IPS-18a (cell line): ENCODE measurements around the gene GDAP1L1.
"Not testable (repeated sequence)": the region's sequence is repeated elsewhere in the genome, so short reads cannot be mapped to it uniquely, and the experiment has no call there.

Experiments used
- H3K27ac ChIP-seq: one replicate; pipeline ENCODE4 v1.5.1; 2013; ENCODE audit warnings: low read length
- H3K27me3 ChIP-seq: one replicate; pipeline ENCODE4 v1.6.1; 2013; ENCODE audit warnings: mild to moderate bottlenecking, low read length; ENCODE audit not compliant: control insufficient read depth, insufficient read depth
- H3K36me3 ChIP-seq: one replicate; pipeline ENCODE4 v1.6.1; 2013; ENCODE audit warnings: low read depth, low read length; ENCODE audit not compliant: control insufficient read depth
- H3K4me1 ChIP-seq: one replicate; pipeline ENCODE4 v1.6.1; 2013; ENCODE audit warnings: low read depth, low read length; ENCODE audit not compliant: control insufficient read depth
- H3K4me3 ChIP-seq: one replicate; pipeline ENCODE4 v1.5.1; 2013; ENCODE audit warnings: low read length
- H3K9ac ChIP-seq: one replicate; pipeline ENCODE4 v1.6.1; 2013; ENCODE audit warnings: mild to moderate bottlenecking, low read length, moderate library complexity
- H3K9me3 ChIP-seq: one replicate; pipeline ENCODE4 v1.6.1; 2013; ENCODE audit warnings: low read depth, low read length; ENCODE audit not compliant: control insufficient read depth

Gene GDAP1L1

DNA sequence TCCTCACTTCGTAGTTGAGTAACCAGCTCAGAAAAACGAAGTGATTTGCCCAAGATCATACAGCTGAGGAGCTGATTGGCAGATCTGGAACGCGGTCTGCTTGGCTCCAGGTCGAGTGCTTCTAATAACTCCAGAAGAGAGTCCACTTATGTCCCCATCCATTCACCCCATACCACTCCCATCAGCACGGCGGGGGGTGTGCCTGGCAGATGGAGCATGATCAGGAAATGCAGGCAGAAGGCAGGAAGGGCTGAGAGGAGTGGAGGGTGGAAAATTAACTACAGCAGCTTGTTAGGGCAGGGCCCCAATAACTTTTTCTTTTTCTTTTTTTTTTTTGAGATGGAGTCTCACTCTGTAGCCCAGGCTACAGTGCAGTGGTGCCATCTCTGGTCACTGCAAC lies 48.9 kb downstream of the GDAP1L1 start:
- Histone ChIP-seq H3K4me3 (no peak overlapping the region), H3K9me3 (no peaks in the 10 kb centered on the region), H3K36me3 (no peaks in the 10 kb centered on the region)

DNA sequence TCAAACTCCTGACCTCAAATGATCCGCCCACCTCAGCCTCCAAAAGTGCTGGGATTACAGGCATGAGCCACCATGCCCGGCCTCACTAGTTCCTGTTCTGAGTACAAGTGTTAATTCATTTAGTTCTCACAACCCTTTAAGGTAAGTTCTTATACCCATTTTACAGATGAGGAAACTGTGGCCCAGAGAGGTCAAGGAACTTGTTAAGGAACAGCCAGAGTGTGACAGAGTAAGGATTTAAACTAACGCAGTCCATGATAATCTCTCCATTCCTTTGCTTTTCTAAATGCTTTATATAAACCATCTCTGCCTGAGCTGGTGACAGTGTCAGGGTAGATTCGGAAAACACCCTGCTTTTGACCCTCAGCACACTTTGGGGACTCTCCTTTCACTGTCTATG lies 50.6 kb downstream of the GDAP1L1 start:
- no peak overlapping the region for H3K9ac ChIP-seq
- no peak overlapping the region for H3K4me3 ChIP-seq
- no peaks in the 10 kb centered on the region for H3K4me1 ChIP-seq
- H3K36me3 ChIP-seq = no peaks in the 10 kb centered on the region
- H3K9me3 ChIP-seq = no peaks in the 10 kb centered on the region
- H3K27me3 ChIP-seq = no peaks in the 10 kb centered on the region
- H3K27ac ChIP-seq = no peak overlapping the region

More for the DNA sequence above, 48.9 kb downstream of the GDAP1L1 start:
- Histone ChIP-seq H3K27me3 (no peaks in the 10 kb centered on the region), H3K27ac (no peak overlapping the region), H3K9ac (no peak overlapping the region), H3K4me1 (no peaks in the 10 kb centered on the region)

DNA sequence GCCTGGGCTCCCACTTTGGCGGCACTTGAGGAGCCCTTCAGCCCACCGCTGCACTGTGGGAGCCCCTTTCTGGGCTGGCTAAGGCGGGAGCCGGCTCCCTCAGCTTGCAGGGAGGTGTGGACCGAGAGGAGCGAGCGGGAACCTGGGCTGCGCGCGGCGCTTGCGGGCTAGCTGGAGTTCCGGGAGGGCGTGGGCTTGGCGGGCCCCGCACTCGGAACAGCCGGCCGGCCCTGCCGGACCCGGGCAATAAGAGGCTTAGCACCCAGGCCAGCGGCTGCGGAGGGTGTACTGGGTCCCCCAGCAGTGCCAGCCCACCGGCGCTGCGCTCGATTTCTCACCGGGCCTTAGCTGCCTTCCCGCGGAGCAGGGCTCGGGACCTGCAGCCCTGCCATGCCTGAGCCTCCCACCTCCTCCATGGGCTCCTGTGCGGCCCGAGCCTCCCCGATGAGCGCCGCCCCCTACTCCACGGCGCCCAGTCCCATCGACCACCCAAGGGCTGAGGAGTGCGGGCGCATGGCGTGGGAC lies 52.0 kb downstream of the GDAP1L1 start:
- not testable (repeated sequence) for H3K4me1 ChIP-seq, H3K4me3 ChIP-seq, H3K9me3 ChIP-seq, H3K9ac ChIP-seq, H3K27ac ChIP-seq, H3K36me3 ChIP-seq, H3K27me3 ChIP-seq

DNA sequence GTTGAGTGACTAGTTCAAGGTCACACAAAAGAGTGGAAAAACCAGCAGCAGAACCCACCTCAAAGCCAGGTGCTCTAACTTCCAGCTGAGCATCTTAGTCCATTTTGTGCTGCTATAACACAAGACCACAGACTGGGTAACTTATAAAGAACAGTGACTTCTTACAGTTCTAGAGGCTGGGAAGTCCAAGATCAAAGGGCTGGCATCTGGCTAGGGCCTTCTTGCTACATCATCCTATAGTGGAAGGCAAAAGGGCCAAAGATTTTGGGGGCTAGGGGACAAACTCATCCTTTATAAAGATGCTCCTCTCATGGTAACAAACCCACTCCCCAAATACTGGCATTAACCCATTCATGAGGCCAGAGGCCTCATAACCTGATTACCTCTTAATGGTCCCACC lies 54.2 kb downstream of the GDAP1L1 start:
- H3K27me3 ChIP-seq = no peaks in the 10 kb centered on the region
- H3K27ac ChIP-seq = no peak overlapping the region
- H3K4me1 ChIP-seq = no peaks in the 10 kb centered on the region
- H3K9ac ChIP-seq = no peak overlapping the region
- H3K9me3 ChIP-seq = no peaks in the 10 kb centered on the region
- no peaks in the 10 kb centered on the region for H3K36me3 ChIP-seq
- H3K4me3 ChIP-seq = no peak overlapping the region

DNA sequence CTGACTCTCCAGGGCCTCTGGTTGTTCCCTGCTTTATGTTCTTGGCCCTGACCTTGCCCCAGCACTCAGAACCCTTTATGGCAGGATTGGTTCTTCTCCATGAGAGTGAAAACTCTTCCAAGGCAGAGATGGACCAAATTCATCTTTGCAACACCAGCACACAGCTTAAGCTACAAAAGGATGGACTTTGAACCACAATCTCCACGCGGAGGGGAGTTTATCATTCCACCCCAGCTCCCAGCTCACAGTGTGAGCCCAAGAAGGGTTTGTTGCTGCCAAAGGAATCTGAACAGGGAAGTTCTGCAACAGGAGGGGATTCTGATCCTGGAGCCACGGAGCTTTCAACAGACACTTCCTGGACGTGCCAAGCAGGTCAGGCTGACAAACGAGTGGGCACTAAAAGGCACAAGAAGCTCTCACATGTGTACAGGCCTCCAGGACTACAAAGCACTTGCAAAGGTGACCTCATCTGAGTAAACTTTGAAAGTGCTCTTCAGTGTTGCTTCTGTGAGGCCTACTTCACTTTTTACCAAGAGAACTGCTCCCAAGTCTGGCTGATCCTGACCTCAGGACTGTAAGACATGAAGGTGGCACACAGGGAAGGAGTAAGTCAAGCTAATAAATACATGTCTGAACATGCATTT lies 55.0 kb downstream of the GDAP1L1 start:
- no peaks in the 10 kb centered on the region for H3K36me3 ChIP-seq
- no peaks in the 10 kb centered on the region for H3K4me1 ChIP-seq
- no peak overlapping the region for H3K9ac ChIP-seq
- H3K9me3 ChIP-seq = no peaks in the 10 kb centered on the region
- H3K27ac ChIP-seq = no peak overlapping the region
- no peak overlapping the region for H3K4me3 ChIP-seq
- H3K27me3 ChIP-seq = no peaks in the 10 kb centered on the region

GRCh38 chr20:44302736-44303135 lies 55.6 kb downstream of the GDAP1L1 start:
- Histone ChIP-seq H3K27me3 (no peaks in the 10 kb centered on the region), H3K9ac (no peak overlapping the region), H3K4me1 (no peaks in the 10 kb centered on the region), H3K9me3 (no peaks in the 10 kb centered on the region), H3K36me3 (no peaks in the 10 kb centered on the region), H3K27ac (no peak overlapping the region), H3K4me3 (no peak overlapping the region)

DNA sequence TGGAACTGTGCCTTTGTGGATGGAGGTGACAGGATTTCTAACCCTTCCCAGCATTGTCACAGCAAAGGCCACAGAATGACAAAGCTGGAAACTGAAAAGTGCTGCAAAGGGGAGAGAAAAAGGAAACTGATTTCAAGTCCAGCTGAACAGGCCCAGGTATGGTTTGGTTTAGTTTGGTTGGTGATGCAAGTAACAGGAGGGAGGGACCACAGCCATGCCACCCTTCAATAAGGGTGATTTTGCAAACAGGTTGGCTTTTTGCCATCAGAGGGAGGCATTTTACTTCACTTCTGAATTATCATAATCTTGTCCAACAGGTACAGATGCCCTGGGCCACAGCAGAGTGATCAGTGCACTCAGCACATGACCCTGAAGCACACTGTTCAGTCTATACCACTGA lies 57.3 kb downstream of the GDAP1L1 start:
- Histone ChIP-seq H3K27me3 (no peaks in the 10 kb centered on the region), H3K36me3 (no peaks in the 10 kb centered on the region), H3K9me3 (no peaks in the 10 kb centered on the region), H3K4me1 (no peaks in the 10 kb centered on the region), H3K9ac (no peak overlapping the region), H3K4me3 (no peak overlapping the region), H3K27ac (no peak overlapping the region)

DNA sequence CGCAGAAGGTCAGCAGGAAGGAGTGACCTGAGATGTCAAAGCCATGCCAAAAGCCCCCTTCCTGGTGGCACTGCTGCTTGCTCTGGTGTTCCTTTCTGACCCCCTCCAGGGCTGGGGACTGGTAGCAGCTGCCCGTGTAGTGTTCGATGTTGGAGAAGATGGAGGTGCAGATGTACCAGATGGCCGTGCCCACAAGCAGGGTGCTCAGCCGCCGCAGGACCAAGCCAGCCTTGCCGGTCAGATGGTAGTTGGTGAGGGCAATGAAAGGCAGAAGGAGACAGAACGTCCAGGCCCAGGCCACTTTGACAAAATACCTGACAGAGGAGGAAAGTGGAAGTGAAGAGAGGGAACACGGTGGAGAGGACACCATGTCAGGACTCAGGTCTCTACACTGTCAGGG lies 59.8 kb downstream of the GDAP1L1 start:
- no peak overlapping the region for H3K27ac ChIP-seq
- no peaks in the 10 kb centered on the region for H3K9me3 ChIP-seq
- H3K36me3 ChIP-seq = no peaks in the 10 kb centered on the region
- no peak overlapping the region for H3K4me3 ChIP-seq
- peaks cover 19% of the 10 kb centered on the region for H3K27me3 ChIP-seq
- H3K9ac ChIP-seq = no peak overlapping the region
- no peaks in the 10 kb centered on the region for H3K4me1 ChIP-seq

GRCh38 chr20:44309763-44310663 lies 62.9 kb downstream of the GDAP1L1 start:
- Histone ChIP-seq H3K27me3 (peaks cover 25% of the 10 kb centered on the region), H3K4me1 (no peaks in the 10 kb centered on the region), H3K27ac (no peak overlapping the region), H3K36me3 (no peaks in the 10 kb centered on the region), H3K9ac (peak overlapping the region; percentile 52), H3K9me3 (no peaks in the 10 kb centered on the region), H3K4me3 (peak overlapping the region; percentile 92)

GRCh38 chr20:44310664-44311639 lies 63.8 kb downstream of the GDAP1L1 start, which contains the start of gene FITM2:
Gene FITM2, minus strand, starts transcription at chr20:44311202. Its CDS starts 54 bp downstream, at chr20:44311148.
- peaks cover 25% of the 10 kb centered on the region for H3K27me3 ChIP-seq
- H3K9ac ChIP-seq = peak within 1 kb of the TSS; percentile 52
- no peaks in the 10 kb centered on the region for H3K4me1 ChIP-seq
- no peaks in the 10 kb centered on the region for H3K36me3 ChIP-seq
- no peak within 1 kb of the TSS for H3K27ac ChIP-seq
- H3K4me3 ChIP-seq = peak within 1 kb of the TSS; percentile 92
- H3K9me3 ChIP-seq = no peaks in the 10 kb centered on the region

- Histone ChIP-seq H3K27me3 (peaks cover 22% of the 10 kb centered on the region), H3K4me1 (no peaks in the 10 kb centered on the region), H3K4me3 (no peak overlapping the region), H3K9me3 (no peaks in the 10 kb centered on the region), H3K27ac (no peak overlapping the region), H3K36me3 (no peaks in the 10 kb centered on the region), H3K9ac (no peak overlapping the region)
Measured at GRCh38 chr20:44314870-44315269, 67.8 kb downstream of the GDAP1L1 start.
